Fibroblast of skin of left biceps (primary cell): ENCODE data around the gene SYTL5.

Experiments
- DNase-seq, 2 experiments: peaks; one replicate each; pipeline ENCODE4 v3.0.0-alpha.2; 2013; ENCODE audit warnings: low read depth in 2 of 2

SYTL5 gene

GRCh38 chrX:38138900-38139299 is 132.5 kb downstream of the SYTL5 start:
- no peak for DNase-seq

DNA sequence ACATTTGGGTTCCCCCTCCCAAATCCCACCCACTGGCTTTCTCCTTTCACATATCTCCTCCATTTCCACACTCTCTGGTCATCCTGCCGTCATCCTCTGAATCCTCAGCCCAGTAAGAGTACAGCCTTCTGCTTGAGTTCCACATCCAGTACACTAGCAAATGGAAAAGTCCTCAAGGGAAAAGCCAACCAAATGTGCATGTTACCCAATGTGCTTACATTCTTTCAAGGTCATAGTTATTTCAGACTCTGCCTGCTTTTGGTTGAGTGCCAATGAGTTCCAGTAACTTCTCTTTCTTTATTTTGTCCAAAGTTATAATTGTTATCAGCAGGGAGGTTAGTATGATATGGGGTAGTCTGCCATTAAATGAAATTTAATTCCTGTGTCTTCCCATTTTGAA is 136.3 kb downstream of the SYTL5 start:
- peak; percentile 36 to 43 for DNase-seq

DNA sequence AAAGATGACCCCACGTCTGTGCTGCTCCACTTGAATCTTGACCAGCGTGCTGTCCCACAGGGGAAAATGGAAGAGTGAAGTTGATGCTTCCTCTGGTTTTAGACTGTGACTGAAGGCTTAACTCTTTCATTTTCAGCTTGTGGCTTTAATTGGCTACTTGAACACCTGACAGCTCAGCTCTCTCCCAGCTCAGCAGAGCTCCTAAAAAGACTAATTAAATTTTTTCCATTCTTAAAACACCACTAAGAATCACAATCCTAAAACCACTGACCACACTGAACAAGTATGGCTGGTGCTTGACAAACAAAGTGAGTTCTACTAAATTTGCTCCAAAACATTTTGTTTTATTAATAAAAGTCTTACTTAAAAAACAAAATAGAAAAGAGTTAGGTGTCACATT is 142.7 kb downstream of the SYTL5 start:
- no peak for DNase-seq

DNA sequence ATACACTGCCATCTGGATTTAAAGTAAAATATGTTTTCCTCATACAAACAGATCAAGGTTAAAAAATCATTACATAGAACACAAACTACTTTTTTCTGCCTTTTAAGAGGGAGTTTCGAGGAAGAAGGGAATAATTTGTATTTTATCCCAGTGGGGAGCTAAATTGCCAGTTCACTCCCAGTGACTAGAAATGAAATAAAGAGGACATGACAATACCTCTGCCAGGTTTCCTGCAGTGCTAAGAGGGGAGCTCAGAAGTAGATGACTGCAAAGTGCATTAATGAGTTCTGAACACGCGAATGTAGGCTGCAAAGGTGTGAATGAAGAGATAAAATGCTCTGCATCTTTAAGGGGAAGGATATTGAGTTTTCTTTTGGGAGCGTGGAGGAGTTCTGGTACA is 144.6 kb downstream of the SYTL5 start:
- DNase-seq = no peak

- DNase-seq = peak; percentile 69
Observed at GRCh38 chrX:38151441-38151840, 145.1 kb downstream of the SYTL5 start.

- no peak for DNase-seq
Observed at GRCh38 chrX:38154340-38154739, 148.0 kb downstream of the SYTL5 start.

GRCh38 chrX:38154818-38155217 is 148.5 kb downstream of the SYTL5 start:
- DNase-seq = no peak

GRCh38 chrX:38156838-38157237 is 150.5 kb downstream of the SYTL5 start:
- no peak for DNase-seq

- DNase-seq = no peak
Observed at GRCh38 chrX:38163193-38163592, 156.8 kb downstream of the SYTL5 start.

- DNase-seq = no peak
Observed at GRCh38 chrX:38165023-38165422, 158.7 kb downstream of the SYTL5 start.

- no peak for DNase-seq
Observed at GRCh38 chrX:38166478-38167083, 160.2 kb downstream of the SYTL5 start.

GRCh38 chrX:38170556-38170955 is 164.2 kb downstream of the SYTL5 start:
- DNase-seq = no peak

DNA sequence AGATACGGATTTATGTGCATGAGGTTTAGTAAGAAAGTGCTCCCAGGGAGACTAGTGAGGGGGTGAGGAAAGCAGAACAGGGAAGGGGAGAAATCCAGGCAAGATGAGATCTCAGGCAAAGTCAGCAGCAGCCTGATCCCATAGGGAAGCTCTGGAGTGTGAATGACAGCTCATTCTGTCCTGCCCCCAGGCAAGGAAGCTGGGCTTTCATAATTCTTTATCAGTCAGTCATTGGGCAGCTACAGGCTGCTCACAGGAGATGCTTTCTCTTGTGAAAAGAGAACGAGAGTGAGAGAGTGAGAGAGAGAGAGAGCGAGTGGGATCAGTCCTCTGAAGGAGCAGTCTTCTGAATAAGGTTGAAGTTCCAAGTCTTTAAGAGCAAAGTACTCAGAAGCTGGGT is 166.2 kb downstream of the SYTL5 start:
- no peak for DNase-seq

DNA sequence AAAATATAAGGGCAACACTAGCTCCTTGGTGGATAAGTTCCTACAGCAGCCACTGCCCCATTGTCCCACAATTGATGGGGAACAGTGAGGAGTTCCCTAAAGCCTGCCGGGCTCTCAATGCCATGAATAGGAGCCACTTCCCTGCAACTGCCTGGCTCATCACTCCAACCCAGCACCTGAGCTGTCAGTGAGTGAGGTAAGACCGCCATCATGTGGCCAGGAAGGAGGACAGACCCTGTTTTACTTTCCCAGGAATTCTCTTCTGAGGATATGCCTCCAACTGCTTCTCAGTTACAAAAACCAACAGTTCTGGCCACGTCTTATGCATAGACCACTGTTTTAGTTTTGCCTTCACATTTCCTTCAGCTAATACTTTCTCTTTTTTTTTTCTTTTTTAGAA is 168.8 kb downstream of the SYTL5 start:
- DNase-seq = no peak

GRCh38 chrX:38178396-38178795 is 172.0 kb downstream of the SYTL5 start:
- no peak for DNase-seq
